CD14-positive monocyte (primary cell): ENCODE data around the gene FOXQ1. TPM values are rescaled to one million over a fixed set of nuclear protein-coding genes. Genes with fewer than 3 reads are reported as not detected.
"Not testable (repeated sequence)": the region's sequence is repeated elsewhere in the genome, so short reads cannot be mapped to it uniquely, and the experiment has no call there.

ENCODE experiments used
- DNase-seq, 3 donors: peaks; one replicate each; pipeline ENCODE4 v3.0.0-alpha.2; 2011 to 2022
- H2AFZ ChIP-seq: 2 replicates; pipeline ENCODE4 v1.6.0; 2012; ENCODE audit warnings: mild to moderate bottlenecking, low read depth, low read length, inconsistent platforms; ENCODE audit not compliant: insufficient read depth, poor library complexity, severe bottlenecking
- H3K27ac ChIP-seq, 2 donors: 1 replicate in 1 of 2; 2 replicates in 1 of 2; pipeline ENCODE4 v1.5.1; 2012 to 2013; ENCODE audit warnings: low read length in 2 of 2, control low read depth in 1 of 2, inconsistent platforms in 1 of 2, low read depth in 1 of 2, mild to moderate bottlenecking in 1 of 2
- H3K27me3 ChIP-seq, 2 donors: one replicate each; pipeline versions ENCODE4 v1.6.0 to v1.6.1; 2011 to 2013; ENCODE audit warnings: low read length in 2 of 2; ENCODE audit not compliant: control insufficient read depth in 2 of 2, insufficient read depth in 2 of 2
- H3K36me3 ChIP-seq, 2 donors: replicated peaks in 1 of 2; 1 replicate in 1 of 2; 2 replicates in 1 of 2; pipeline versions ENCODE4 v1.5.1 to v1.6.1; 2012 to 2013; ENCODE audit warnings: low read length in 2 of 2, control low read depth in 1 of 2, inconsistent platforms in 1 of 2, mild to moderate bottlenecking in 1 of 2; ENCODE audit not compliant: insufficient read depth in 2 of 2, control insufficient read depth in 1 of 2
- H3K4me1 ChIP-seq, 2 donors: 1 replicate in 1 of 2; 2 replicates in 1 of 2; pipeline versions ENCODE4 v1.5.1 to v1.6.1; 2012 to 2013; ENCODE audit warnings: low read length in 2 of 2, control low read depth in 1 of 2, inconsistent platforms in 1 of 2, mild to moderate bottlenecking in 1 of 2, moderate library complexity in 1 of 2; ENCODE audit not compliant: insufficient read depth in 2 of 2, control insufficient read depth in 1 of 2
- H3K4me2 ChIP-seq: replicated peaks from 2 replicates; pipeline ENCODE3; 2012; ENCODE audit warnings: low read length, moderate library complexity, mild to moderate bottlenecking; ENCODE audit not compliant: poor library complexity, severe bottlenecking; ENCODE audit errors: extremely low read depth
- H3K4me3 ChIP-seq, 3 experiments: fragments of 200-600 bp in 1 of 3; sonication (generic) in 1 of 3; replicated peaks in 1 of 3; 1 replicate in 2 of 3; 2 replicates in 1 of 3; pipeline ENCODE4 v1.5.1; 2011 to 2013; ENCODE audit warnings: low read length in 3 of 3, mild to moderate bottlenecking in 3 of 3, control low read depth in 2 of 3, low read depth in 2 of 3, inconsistent platforms in 1 of 3, moderate library complexity in 1 of 3
- H3K79me2 ChIP-seq: 2 replicates; pipeline ENCODE4 v1.6.0; 2012; ENCODE audit warnings: mild to moderate bottlenecking, control low read depth, inconsistent platforms, low read length, moderate library complexity; ENCODE audit not compliant: insufficient read depth
- H3K9ac ChIP-seq: 2 replicates; pipeline ENCODE4 v1.6.0; 2017; ENCODE audit warnings: low read length, mild to moderate bottlenecking; ENCODE audit not compliant: insufficient read depth, poor library complexity, severe bottlenecking
- H3K9me3 ChIP-seq, 2 donors: replicated peaks in 1 of 2; 1 replicate in 1 of 2; 2 replicates in 1 of 2; pipeline versions ENCODE4 v1.5.1 to v1.6.1; 2012 to 2013; ENCODE audit warnings: low read length in 2 of 2, control low read depth in 1 of 2; ENCODE audit not compliant: control insufficient read depth in 1 of 2, insufficient read depth in 1 of 2
- H4K20me1 ChIP-seq: 2 replicates; pipeline ENCODE4 v1.6.0; 2012; ENCODE audit warnings: mild to moderate bottlenecking, low read length, control low read depth, moderate library complexity; ENCODE audit not compliant: insufficient read depth
- H3K27ac Mint-ChIP-seq, 7 donors: one replicate each; pipeline ENCODE4 v1.8.0; 2020; ENCODE audit warnings: mild to moderate bottlenecking in 7 of 7, mixed read lengths in 7 of 7, moderate library complexity in 6 of 7, inconsistent platforms in 2 of 7
- H3K27me3 Mint-ChIP-seq, 3 donors: one replicate each; pipeline ENCODE4 v1.8.0; 2021 to 2022; ENCODE audit warnings: low read depth in 3 of 3, mild to moderate bottlenecking in 3 of 3, mixed read lengths in 3 of 3, moderate library complexity in 3 of 3, inconsistent platforms in 1 of 3
- H3K36me3 Mint-ChIP-seq, 2 donors: one replicate each; pipeline ENCODE4 v1.8.0; 2020; ENCODE audit warnings: mixed read lengths in 2 of 2, inconsistent platforms in 1 of 2, mild to moderate bottlenecking in 1 of 2
- H3K4me1 Mint-ChIP-seq: one replicate; pipeline ENCODE4 v1.8.0; 2020; ENCODE audit warnings: mild to moderate bottlenecking, mixed read lengths
- H3K4me3 Mint-ChIP-seq, 2 donors: one replicate each; pipeline ENCODE4 v1.8.0; 2020; ENCODE audit warnings: mild to moderate bottlenecking in 2 of 2, mixed read lengths in 2 of 2, moderate library complexity in 1 of 2
- H3K9me3 Mint-ChIP-seq, 7 donors: one replicate each; pipeline ENCODE4 v1.8.0; 2020 to 2022; ENCODE audit warnings: mixed read lengths in 7 of 7, mild to moderate bottlenecking in 6 of 7, moderate library complexity in 6 of 7, inconsistent platforms in 2 of 7
- WGBS: methylation state at CpG from one replicate; pipeline ENCODE4 v1.1.5; 2013; ENCODE audit warnings: missing lambda C conversion rate; ENCODE audit not compliant: insufficient coverage; 5-methylcytosine and 5-hydroxymethylcytosine counted together
- intact Hi-C, 2 donors: fragments of 100-400 bp; cut with micrococcal nuclease; formaldehyde crosslinking; loops; one replicate each; pipeline versions ENCODE4 v1.15.0 to v1.15.1; 2023
- polyA plus RNA-seq, 3 donors: library from polyadenylated mRNA; depleted of rRNA in 1 of 3; unstranded in 2 of 3; stranded (reverse) in 1 of 3; fragments of 300-500 nt in 2 of 3; fragments of >200 nt in 1 of 3; fragmentation: Illumina TruSeq in 2 of 3; gene quantifications; 1 replicate in 2 of 3; 2 replicates in 1 of 3; pipeline ENCODE4 v1.2.3, GENCODE V29; 2012 to 2021
- TF ChIP-seq, protein P1 (sequence below): fragments of 200-600 bp; IDR thresholded peaks from one replicate; pipeline ENCODE4 v1.8.0; 2022; ENCODE audit warnings: antibody characterized with exemption, mild to moderate bottlenecking

The FOXQ1 gene
- polyA plus RNA-seq, 3 donors, result 0.11 TPM; not detected in 2

- peaks cover 4 to 25% (median 6%) of the 10 kb centered on the region in 3 donors for H3K27me3 Mint-ChIP-seq
These were observed 39.6 kb downstream of the FOXQ1 start for GRCh38 chr6:1351381-1352008.

GRCh38 chr6:1355068-1355467, 43.2 kb downstream of the FOXQ1 start:
- H3K4me2 ChIP-seq, DNase-seq, H3K79me2 ChIP-seq, H3K36me3 Mint-ChIP-seq, H3K27ac Mint-ChIP-seq, H2AFZ ChIP-seq, H3K4me1 ChIP-seq, H3K27ac ChIP-seq, H3K9ac ChIP-seq, H3K4me3 Mint-ChIP-seq, H3K36me3 ChIP-seq, intact Hi-C loops, H3K4me1 Mint-ChIP-seq, H4K20me1 ChIP-seq, H3K4me3 ChIP-seq: not testable (repeated sequence)
- H3K9me3 Mint-ChIP-seq, result peaks cover 14 to 30% (median 22%) of the 10 kb centered on the region in 7 donors
- Histone ChIP-seq H3K9me3 (peaks cover 12 to 24% of the 10 kb centered on the region in 2 donors), H3K27me3 (peaks cover 0 to 17% of the 10 kb centered on the region in 2 donors)
- H3K27me3 Mint-ChIP-seq, result peaks cover 3 to 24% (median 4%) of the 10 kb centered on the region in 3 donors

More at GRCh38 chr6:1351381-1352008, 39.6 kb downstream of the FOXQ1 start:
- no peak overlapping the region for H3K27ac ChIP-seq
- Mint-ChIP-seq H3K9me3 (peaks cover 15 to 35% (median 25%) of the 10 kb centered on the region in 7 donors), H3K27ac (no peak overlapping the region), H3K4me1 (no peaks in the 10 kb centered on the region), H3K4me3 (no peak overlapping the region), H3K36me3 (no peaks in the 10 kb centered on the region)
- H2AFZ ChIP-seq, result no peak overlapping the region
- H3K4me2 ChIP-seq, result no peak overlapping the region
- TF ChIP-seq, protein P1, sequence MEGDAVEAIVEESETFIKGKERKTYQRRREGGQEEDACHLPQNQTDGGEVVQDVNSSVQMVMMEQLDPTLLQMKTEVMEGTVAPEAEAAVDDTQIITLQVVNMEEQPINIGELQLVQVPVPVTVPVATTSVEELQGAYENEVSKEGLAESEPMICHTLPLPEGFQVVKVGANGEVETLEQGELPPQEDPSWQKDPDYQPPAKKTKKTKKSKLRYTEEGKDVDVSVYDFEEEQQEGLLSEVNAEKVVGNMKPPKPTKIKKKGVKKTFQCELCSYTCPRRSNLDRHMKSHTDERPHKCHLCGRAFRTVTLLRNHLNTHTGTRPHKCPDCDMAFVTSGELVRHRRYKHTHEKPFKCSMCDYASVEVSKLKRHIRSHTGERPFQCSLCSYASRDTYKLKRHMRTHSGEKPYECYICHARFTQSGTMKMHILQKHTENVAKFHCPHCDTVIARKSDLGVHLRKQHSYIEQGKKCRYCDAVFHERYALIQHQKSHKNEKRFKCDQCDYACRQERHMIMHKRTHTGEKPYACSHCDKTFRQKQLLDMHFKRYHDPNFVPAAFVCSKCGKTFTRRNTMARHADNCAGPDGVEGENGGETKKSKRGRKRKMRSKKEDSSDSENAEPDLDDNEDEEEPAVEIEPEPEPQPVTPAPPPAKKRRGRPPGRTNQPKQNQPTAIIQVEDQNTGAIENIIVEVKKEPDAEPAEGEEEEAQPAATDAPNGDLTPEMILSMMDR, result no peak
- intact Hi-C loops, result no loop called here
- H3K9ac ChIP-seq, result no peak overlapping the region
- no peaks in the 10 kb centered on the region for H3K36me3 ChIP-seq
- H3K79me2 ChIP-seq, result no peaks in the 10 kb centered on the region
- DNase-seq, result no peak
- peaks cover 12 to 28% of the 10 kb centered on the region in 2 donors for H3K9me3 ChIP-seq
- peaks cover 4% of the 10 kb centered on the region in 2 donors for H3K27me3 ChIP-seq
- no peaks in the 10 kb centered on the region for H4K20me1 ChIP-seq
- H3K4me1 ChIP-seq, result no peaks in the 10 kb centered on the region
- no CpG with 5 or more reads among the region's 2 CpGs for WGBS
- no peak overlapping the region for H3K4me3 ChIP-seq

- H3K4me1 ChIP-seq, H3K27ac ChIP-seq, H3K4me1 Mint-ChIP-seq, H3K9me3 ChIP-seq, H3K4me2 ChIP-seq, intact Hi-C loops, H3K4me3 Mint-ChIP-seq, H3K36me3 ChIP-seq, H2AFZ ChIP-seq, H4K20me1 ChIP-seq, H3K79me2 ChIP-seq, H3K9ac ChIP-seq, H3K27ac Mint-ChIP-seq, H3K36me3 Mint-ChIP-seq, H3K4me3 ChIP-seq, H3K9me3 Mint-ChIP-seq, DNase-seq: not testable (repeated sequence)
- WGBS, result no CpG with 5 or more reads among the region's 4 CpGs
- peaks cover 15 to 32% (median 17%) of the 10 kb centered on the region in 3 donors for H3K27me3 Mint-ChIP-seq
- peaks cover 13 to 30% of the 10 kb centered on the region in 2 donors for H3K27me3 ChIP-seq
These were observed 49.8 kb downstream of the FOXQ1 start for GRCh38 chr6:1361717-1362116.
